ENCODE results near the gene RRAS.

The RRAS gene

GRCh38 chr19:49596407-49596806, 43.5 kb downstream of the RRAS start:
- TF ChIP-seq CTCF (IDR thresholded peaks at IDR 0.05): no peak

GRCh38 chr19:49595819-49596404, 44.0 kb downstream of the RRAS start:
- no peak for TF ChIP-seq CTCF (IDR thresholded peaks at IDR 0.05)

GRCh38 chr19:49594993-49595818, 44.7 kb downstream of the RRAS start:
- no peak for TF ChIP-seq CTCF (IDR thresholded peaks at IDR 0.05)

GRCh38 chr19:49594157-49594992, 45.6 kb downstream of the RRAS start:
- TF ChIP-seq CTCF (IDR thresholded peaks at IDR 0.05): no peak

- no peak for TF ChIP-seq CTCF (IDR thresholded peaks at IDR 0.05)
These were observed 46.5 kb downstream of the RRAS start for GRCh38 chr19:49593233-49594113.

- TF ChIP-seq CTCF (IDR thresholded peaks at IDR 0.05): no peak
These were observed 47.3 kb downstream of the RRAS start for GRCh38 chr19:49592486-49593232.
